Lower lobe of right lung (tissue), 2 donors: ENCODE results near the gene NDC1. TPM values are rescaled to one million over a fixed set of nuclear protein-coding genes. Genes with fewer than 3 reads are reported as not detected.

Source experiments
- ATAC-seq, 2 donors: fragments of 200-7000 bp; cut with Tn5 transposase; one replicate each; pipeline ENCODE4 v1.9.1; 2020 to 2022; ENCODE audit warnings: mild to moderate bottlenecking in 2 of 2, moderate library complexity in 2 of 2
- DNase-seq: peaks from one replicate; pipeline ENCODE4 v3.0.0-alpha.2; 2020
- H3K27ac ChIP-seq: fragments of 200-600 bp; one replicate; pipeline ENCODE4 v1.8.0; 2022
- H3K27me3 ChIP-seq: fragments of 200-600 bp; one replicate; pipeline ENCODE4 v1.8.0; 2022; ENCODE audit warnings: low read depth
- H3K36me3 ChIP-seq: fragments of 200-600 bp; one replicate; pipeline ENCODE4 v1.8.0; 2022; ENCODE audit warnings: mild to moderate bottlenecking
- H3K4me1 ChIP-seq: fragments of 200-600 bp; one replicate; pipeline ENCODE4 v1.8.0; 2022
- H3K4me3 ChIP-seq: fragments of 200-600 bp; one replicate; pipeline ENCODE4 v1.8.0; 2022; ENCODE audit warnings: mild to moderate bottlenecking
- H3K9me3 ChIP-seq: fragments of 200-600 bp; one replicate; pipeline ENCODE4 v1.8.0; 2022
- intact Hi-C: fragments of 100-400 bp; cut with DNase I; formaldehyde crosslinking; loops from one replicate; pipeline ENCODE4 v1.11.0; 2022
- total RNA-seq: library from RNA; stranded (reverse); fragmentation: NEBNext Ultra II Directional; extraction: Animal tissue kit (Norgen Biotek cat#: 25700); gene quantifications from one replicate; pipeline ENCODE4 v1.2.1, GENCODE V29; 2021
- TF ChIP-seq, protein P1 (sequence below): fragments of 200-600 bp; IDR thresholded peaks from one replicate; pipeline ENCODE4 v1.8.0; 2022; ENCODE audit warnings: antibody characterized with exemption, mild to moderate bottlenecking
- donor health status: DM: no; HTN: yes; CAD: no; lungs with severe emphysema.

The NDC1 gene
- total RNA-seq, 1 donor from 2014 or later: 9.9 TPM

DNA sequence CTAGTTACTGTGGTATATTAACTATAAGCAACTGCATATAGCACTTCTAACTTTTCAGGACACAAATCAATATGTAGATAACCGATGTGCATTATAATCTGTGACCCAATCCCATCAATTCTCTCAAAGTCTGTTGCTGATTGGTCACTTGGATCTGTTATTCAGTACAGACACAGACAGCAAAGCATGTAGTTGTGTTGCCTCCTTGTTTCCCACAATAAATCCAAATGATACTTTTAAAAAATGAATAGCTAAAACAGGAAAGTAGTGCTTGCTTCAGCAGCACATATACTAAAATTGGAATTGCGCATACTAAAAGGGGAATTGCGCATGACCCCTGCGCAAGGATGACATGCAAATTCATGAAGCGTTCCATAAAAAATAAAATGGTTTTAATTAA lies 28.1 kb downstream of the NDC1 start:
- TF ChIP-seq, protein P1, sequence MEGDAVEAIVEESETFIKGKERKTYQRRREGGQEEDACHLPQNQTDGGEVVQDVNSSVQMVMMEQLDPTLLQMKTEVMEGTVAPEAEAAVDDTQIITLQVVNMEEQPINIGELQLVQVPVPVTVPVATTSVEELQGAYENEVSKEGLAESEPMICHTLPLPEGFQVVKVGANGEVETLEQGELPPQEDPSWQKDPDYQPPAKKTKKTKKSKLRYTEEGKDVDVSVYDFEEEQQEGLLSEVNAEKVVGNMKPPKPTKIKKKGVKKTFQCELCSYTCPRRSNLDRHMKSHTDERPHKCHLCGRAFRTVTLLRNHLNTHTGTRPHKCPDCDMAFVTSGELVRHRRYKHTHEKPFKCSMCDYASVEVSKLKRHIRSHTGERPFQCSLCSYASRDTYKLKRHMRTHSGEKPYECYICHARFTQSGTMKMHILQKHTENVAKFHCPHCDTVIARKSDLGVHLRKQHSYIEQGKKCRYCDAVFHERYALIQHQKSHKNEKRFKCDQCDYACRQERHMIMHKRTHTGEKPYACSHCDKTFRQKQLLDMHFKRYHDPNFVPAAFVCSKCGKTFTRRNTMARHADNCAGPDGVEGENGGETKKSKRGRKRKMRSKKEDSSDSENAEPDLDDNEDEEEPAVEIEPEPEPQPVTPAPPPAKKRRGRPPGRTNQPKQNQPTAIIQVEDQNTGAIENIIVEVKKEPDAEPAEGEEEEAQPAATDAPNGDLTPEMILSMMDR: no peak
- H3K4me3 ChIP-seq: no peak overlapping the region
- ATAC-seq (no peak), DNase-seq (no peak)
- no peak overlapping the region for H3K27ac ChIP-seq
- intact Hi-C loops: no loop called here
- H3K27me3 ChIP-seq: no peaks in the 10 kb centered on the region
- no peaks in the 10 kb centered on the region for H3K9me3 ChIP-seq
- no peaks in the 10 kb centered on the region for H3K4me1 ChIP-seq
- H3K36me3 ChIP-seq: peaks cover 31% of the 10 kb centered on the region

DNA sequence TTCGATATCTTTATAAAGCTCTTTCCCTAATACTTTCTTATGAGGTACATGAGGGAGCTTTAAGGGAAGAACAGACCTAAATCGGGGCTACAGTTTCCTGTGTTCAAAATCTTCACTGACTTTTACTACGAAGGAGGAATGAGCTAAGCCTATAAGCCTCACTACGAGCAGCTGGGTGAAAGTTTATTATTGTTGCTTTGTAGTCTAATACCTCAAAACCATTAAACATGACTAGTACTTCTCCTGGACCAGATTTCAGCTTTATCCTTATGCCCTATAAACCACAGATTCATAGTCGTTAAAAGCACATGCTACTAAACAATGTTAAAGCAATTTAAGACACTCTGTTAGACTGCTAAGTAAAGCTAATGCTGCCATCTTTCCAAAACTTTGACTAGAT lies 30.2 kb downstream of the NDC1 start:
- intact Hi-C loops: no loop called here
- TF ChIP-seq, protein P1: no peak
- DNase-seq: no peak
- Histone ChIP-seq H3K27ac (no peak overlapping the region), H3K27me3 (no peaks in the 10 kb centered on the region), H3K4me3 (no peak overlapping the region), H3K4me1 (no peaks in the 10 kb centered on the region), H3K9me3 (no peaks in the 10 kb centered on the region), H3K36me3 (peaks cover 49% of the 10 kb centered on the region)
- no peak for ATAC-seq

DNA sequence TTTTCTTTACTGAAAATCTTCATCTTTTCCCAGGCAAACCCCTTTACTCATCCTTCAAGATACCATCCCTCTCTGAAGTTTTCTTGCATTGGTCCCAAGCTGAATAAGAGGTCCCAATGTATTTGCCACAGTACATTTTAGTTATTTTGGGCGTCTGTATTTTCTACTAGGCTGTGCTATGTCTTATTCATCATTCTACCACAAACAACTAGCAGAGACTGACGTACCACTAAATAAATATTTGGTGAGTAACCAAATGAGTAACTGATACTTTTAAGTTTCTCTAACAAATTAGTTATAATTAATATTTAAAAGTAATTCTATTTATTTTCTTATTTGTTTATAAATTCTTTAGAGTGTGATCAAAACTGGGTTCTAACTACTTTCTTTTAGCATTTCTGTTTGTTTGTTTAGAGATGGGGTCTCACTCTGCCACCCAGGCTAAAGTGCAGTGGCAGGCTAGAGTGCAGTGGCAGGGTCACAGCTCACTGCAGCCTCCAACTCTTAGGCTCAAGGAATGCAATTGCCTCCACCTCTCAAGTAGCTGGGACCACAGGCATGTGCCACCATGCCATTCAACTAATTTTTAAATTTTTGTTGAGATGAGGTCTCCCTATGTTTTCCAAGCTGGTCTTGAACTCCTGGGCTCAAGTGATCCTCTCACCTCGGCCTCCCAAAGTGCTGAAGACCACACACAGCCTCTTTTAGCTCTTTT lies 33.1 kb downstream of the NDC1 start:
- intact Hi-C loops: no loop called here
- Histone ChIP-seq H3K27me3 (no peaks in the 10 kb centered on the region), H3K9me3 (no peaks in the 10 kb centered on the region), H3K36me3 (peaks cover 61% of the 10 kb centered on the region), H3K4me1 (no peaks in the 10 kb centered on the region), H3K27ac (no peak overlapping the region), H3K4me3 (no peak overlapping the region)
- DNase-seq (no peak), ATAC-seq (no peak)
- TF ChIP-seq, protein P1: no peak

DNA sequence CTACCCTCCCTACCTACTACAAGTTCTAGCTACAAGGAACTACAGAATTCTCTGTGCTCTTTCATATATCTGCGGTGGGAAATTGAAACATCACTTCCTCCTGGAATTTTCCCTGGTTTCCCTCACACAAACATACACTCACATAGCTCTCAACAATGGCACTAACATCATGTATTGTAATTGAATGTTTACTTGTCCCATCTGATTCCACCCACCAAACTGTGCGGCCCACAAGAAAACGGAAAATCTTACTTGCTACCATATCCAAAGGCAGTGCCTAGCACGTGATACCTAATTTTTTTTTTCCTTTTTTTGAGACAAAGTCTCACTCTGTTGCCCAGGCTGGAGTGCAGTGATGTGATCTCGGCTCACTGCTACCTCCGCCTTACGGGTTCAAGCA lies 33.9 kb downstream of the NDC1 start:
- Histone ChIP-seq H3K4me3 (no peak overlapping the region), H3K9me3 (no peaks in the 10 kb centered on the region), H3K4me1 (no peaks in the 10 kb centered on the region), H3K27me3 (no peaks in the 10 kb centered on the region), H3K27ac (no peak overlapping the region), H3K36me3 (peaks cover 61% of the 10 kb centered on the region)
- intact Hi-C loops: no loop called here
- TF ChIP-seq, protein P1: no peak
- DNase-seq (no peak), ATAC-seq (no peak)

DNA sequence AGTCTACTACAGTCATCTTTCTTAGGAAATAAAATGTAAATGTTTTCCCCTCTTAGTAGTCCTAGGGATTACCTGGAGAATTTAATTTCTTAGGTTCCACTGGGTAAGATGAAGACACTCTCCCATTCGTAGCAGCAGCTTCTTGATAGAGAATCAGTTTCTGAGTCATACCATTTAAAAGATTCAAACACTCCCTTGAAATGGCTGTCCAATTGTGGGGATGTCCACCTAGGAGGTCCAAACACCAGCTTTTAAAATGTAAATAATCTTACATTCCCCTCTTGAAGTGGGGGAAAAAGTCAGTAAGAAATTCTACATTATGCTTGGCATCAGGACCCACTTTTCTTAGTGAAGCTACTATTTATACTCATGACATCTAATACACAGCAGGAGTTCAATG lies 37.5 kb downstream of the NDC1 start:
- Histone ChIP-seq H3K27me3 (no peaks in the 10 kb centered on the region), H3K36me3 (peaks cover 56% of the 10 kb centered on the region), H3K9me3 (no peaks in the 10 kb centered on the region), H3K4me3 (no peak overlapping the region), H3K4me1 (no peaks in the 10 kb centered on the region), H3K27ac (no peak overlapping the region)
- ATAC-seq (no peak), DNase-seq (no peak)
- intact Hi-C loops: no loop called here
- TF ChIP-seq, protein P1: no peak
